Urothelium cell line (cell line): ENCODE results near the gene SLC5A9.

Source experiments
- DNase-seq: peaks from one replicate; pipeline ENCODE4 v3.0.0; 2011; ENCODE audit warnings: low spot score, mixed read lengths
- FAIRE-seq: peaks from 2 replicates; lab custom pipeline; 2011; peaks lifted over from hg19 to GRCh38; lab: Jason Lieb, UNC

SLC5A9 gene

DNA sequence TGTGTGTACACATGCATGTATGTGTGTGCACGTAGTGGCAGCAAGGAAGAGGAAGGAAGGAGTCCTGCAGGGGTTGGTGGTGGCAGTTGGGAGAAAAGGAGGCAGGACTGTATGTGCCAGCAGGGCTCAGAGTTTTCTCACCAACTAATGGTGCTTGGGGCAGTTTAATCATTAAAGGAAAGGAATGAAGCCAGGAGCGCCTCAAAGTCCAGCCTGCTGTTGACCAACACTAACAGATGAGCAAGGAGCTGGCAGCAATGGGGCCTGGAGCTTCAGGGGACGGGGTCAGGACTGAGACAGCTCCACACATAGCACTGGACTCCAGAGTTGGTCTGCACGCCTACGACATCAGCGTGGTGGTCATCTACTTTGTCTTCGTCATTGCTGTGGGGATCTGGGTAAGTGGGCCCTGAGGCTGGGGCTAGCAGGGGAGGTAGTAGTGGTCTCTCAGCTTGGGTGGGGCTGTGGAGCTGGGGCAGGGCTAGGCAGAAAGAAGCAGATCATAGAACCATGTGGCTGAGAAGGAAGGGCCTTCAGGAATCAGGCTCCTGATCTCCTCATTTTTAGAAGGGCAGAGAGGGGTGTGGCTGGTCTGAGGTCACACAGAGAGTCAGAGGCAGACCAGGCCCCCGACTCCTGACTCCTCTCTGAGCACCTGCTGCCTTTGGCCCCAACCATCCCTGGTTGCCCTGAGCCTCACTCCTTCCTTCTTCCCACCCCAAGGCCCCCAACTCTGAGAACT is at the start of gene SLC5A9:
Gene SLC5A9, plus strand, starts transcription at position 216 of the 742 bp plus-strand sequence. Its CDS starts 21 bp downstream, at position 237.
- no peak for FAIRE-seq
- DNase-seq: no peak

DNA sequence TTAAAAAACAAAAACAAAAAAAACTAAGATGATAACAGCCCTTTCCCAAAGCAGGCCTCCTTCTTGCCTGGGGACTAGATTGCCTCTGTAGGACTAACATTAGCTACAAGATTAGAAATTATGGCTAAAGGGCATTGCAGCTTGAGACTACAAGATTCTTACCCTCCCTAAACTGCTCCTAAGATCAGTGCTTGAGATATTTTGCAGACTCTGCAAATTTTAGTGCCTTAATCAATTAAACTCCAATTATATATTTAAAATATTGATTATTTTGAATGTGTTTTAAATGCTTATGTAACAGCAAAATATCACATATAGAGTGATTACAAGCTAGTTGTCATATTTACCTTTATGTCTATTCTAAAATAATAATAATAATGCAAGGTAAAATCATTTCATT is 47.4 kb upstream of the SLC5A9 start:
- DNase-seq: no peak
- no peak for FAIRE-seq

- no peak for FAIRE-seq
- no peak for DNase-seq
These were observed 45.3 kb upstream of the SLC5A9 start for GRCh38 chr1:48177257-48177656.

DNA sequence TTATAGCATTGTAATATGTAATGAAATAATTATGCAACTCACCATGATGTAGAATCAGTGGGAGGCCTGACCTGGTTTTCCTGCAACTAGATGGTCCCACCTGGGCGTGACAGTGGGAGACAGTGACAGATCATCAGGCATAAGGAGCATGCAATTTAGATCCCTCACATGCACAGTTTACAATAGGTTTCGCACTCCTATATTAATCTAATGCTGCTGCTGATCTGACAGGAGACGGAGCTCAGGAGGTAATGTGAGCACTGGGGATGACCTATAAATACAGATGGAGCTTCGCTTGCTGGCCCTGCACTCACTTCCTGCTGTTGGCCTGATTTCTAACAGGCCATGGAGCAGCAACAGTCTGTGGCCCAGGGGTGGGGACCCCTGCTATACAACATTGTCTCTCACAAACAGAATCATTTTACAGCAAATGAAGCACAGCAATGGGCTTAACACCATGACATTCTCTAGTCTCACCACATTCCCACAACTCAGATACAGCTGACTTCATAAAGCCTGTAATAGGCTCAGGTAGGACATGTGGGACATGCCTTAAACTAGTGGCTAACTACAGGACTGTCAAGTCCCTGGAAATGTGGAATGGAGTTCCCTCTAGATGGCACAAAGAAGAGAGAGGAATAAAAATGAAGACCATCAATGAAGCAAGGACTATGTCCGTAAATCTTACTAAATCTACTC is 40.7 kb upstream of the SLC5A9 start:
- DNase-seq (no peak), FAIRE-seq (no peak)

- no peak for FAIRE-seq
- no peak for DNase-seq
These were observed 40.1 kb upstream of the SLC5A9 start for GRCh38 chr1:48182439-48182838.

- FAIRE-seq (no peak), DNase-seq (no peak)
These were observed 36.1 kb upstream of the SLC5A9 start for GRCh38 chr1:48186306-48186839.

DNA sequence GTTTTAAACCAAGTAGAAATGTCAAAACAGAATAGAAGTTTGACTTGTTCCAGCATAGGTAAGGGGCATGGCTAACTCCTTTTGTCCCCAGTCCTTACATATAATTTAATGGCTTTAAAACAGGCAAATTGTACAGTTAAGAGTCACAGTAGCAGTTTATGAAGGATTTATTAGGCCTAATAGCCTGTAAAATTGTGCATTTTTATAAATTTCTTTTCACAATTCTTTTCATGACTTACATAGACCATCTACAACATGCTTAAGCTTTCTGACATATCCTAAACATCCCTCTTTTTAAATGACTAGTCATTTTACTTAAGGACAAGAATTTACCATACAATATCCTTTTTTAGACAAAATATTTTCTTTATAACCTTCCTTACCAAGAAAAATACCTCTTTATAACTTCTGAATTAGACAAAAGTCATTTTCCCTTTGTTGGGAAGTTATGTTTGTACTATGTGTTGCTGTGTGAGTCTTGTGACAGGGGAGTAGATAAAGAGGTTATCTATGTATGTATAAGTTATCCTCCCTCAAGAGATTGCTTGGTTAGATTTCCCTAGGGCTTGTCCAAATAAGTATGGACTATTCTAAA is 34.5 kb upstream of the SLC5A9 start:
- no peak for FAIRE-seq
- DNase-seq: no peak

GRCh38 chr1:48190881-48191280 is 31.6 kb upstream of the SLC5A9 start:
- DNase-seq: no peak
- no peak for FAIRE-seq

DNA sequence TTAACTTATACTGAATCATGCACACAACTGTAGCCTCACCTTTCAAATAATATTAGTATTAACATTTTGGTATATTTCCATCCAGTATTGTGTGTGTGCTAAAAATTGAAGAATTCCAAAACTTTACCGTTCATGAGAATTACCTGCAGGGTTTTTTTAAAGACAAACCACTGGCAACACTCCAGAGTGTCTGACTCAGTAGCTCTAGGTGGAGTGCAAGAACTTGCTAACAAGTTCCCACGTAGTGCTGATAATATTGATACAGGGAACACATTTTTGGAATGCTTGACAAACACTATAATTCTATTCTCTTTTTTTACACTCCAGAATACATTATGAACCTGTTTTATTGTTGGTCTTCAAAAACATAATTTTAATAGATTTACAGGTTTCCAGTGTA is 27.7 kb upstream of the SLC5A9 start:
- FAIRE-seq (no peak), DNase-seq (no peak)

GRCh38 chr1:48196237-48196636 is 26.3 kb upstream of the SLC5A9 start:
- DNase-seq (no peak), FAIRE-seq (no peak)

DNA sequence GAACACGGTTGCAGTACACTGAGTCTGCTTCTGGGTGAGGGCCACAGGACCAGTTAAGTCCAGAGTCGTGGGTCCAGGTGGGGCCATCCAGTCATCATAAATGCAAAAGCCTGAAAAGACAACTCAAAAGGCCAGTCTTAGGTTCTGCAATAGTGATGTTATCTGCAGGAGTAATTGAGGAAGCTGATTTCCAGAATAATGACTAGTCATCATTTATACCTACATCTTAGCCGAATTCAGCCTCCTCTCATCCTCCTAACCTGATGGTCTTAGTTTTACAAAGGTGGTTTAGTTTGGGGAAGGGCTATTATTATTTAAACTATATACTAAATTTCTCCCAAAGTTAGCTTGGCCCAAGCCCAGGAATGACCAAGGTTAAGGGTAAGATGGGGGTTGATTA is 23.5 kb upstream of the SLC5A9 start:
- DNase-seq (no peak), FAIRE-seq (no peak)

- DNase-seq (no peak), FAIRE-seq (no peak)
These were observed 22.2 kb upstream of the SLC5A9 start for GRCh38 chr1:48200166-48200900.

DNA sequence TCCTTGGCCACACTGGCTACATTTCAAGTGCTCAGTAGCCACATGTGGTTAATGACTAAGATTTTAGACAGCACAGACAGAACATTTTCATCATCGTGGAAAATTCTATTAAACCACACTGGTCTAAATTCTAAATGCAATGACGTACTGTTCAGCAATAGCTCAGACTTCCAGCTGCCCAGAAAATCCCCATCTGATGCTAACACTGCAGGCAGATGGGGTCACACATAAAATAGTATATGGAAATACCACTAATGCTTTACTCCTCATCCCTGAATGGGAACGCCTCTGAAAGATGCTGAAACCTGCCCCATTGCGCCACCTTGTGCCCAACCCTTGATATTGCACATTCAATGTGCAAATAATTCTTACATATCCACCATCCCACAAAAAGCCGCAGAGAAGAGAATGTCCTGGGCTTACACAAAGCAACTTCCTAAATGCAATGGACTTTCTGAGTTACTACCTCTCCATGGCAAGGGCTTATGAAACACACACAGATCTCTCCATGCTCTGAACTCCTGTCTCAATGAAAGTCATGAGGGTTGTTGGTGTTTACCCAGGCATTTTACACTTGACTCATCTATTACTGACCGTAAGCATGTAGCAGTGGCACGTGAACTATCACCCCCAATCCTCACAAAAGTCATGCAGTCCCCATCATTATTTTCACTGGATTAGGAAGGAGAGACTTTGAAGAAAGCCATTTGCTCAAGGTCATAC is 20.3 kb upstream of the SLC5A9 start:
- DNase-seq: peak; percentile 69
- no peak for FAIRE-seq

- FAIRE-seq: no peak
- DNase-seq: peak; percentile 49
These were observed 19.1 kb upstream of the SLC5A9 start for GRCh38 chr1:48203287-48203900.

DNA sequence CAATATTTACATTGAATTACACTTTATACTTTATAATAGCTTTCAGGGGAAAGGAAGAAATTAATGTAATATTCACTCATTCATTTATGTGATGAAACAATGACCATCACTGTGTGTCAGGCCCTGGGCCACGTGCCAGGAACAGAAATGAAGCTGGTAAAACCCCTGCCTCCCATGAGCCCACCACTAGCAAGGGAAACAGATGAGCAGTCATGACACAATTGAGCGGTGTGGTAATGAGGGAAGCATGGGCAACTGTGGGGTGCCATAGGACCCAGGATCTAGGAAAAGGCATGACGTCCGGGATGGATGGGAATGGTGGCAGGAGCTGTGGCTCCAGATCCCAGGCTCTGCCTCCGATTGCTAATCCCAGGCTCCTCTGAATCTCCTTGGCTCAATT is 17.0 kb upstream of the SLC5A9 start:
- DNase-seq: no peak
- no peak for FAIRE-seq

DNA sequence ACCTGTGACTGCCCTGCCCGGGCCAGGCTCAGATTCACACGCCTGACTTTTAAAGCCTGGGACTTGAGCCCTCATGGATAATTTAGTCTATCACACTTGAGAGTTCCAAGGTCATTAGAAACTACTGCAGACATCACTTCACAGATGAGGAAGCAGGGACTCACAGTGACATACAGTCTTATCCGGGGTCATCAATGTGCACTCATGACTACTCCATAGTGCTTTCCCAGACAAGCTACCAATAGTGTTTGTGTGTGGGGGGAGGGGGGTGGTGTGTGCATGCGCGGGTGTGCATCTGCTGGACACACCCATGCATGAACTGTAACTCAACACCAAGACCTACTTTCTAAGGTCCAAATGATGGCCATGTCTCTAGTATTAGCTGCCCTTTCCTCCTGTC is 16.1 kb upstream of the SLC5A9 start:
- FAIRE-seq: no peak
- DNase-seq: no peak

GRCh38 chr1:48207131-48207530 is 15.4 kb upstream of the SLC5A9 start:
- DNase-seq (no peak), FAIRE-seq (no peak)

- DNase-seq: no peak
- no peak for FAIRE-seq
These were observed 14.9 kb upstream of the SLC5A9 start for GRCh38 chr1:48207536-48208075.

DNA sequence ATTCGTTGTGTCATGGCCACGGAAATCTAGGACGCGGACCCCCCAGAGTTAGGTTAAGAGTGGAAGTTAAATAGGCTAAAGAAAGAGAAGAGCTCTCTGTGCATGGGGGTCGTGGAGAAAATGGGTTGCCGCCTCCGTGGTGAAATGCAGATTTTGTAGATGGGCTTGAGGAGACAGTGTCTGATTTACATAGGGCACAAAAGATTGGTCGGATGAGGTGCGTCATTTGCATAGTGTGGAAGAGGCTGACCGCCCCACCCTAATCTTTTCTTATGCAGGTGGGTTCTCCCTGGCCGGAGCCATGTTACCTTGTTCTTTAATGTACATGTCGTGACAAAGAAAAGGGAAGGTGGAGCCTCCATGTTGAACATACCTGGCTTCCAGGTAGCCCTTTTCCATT is 14.3 kb upstream of the SLC5A9 start:
- no peak for DNase-seq

DNA sequence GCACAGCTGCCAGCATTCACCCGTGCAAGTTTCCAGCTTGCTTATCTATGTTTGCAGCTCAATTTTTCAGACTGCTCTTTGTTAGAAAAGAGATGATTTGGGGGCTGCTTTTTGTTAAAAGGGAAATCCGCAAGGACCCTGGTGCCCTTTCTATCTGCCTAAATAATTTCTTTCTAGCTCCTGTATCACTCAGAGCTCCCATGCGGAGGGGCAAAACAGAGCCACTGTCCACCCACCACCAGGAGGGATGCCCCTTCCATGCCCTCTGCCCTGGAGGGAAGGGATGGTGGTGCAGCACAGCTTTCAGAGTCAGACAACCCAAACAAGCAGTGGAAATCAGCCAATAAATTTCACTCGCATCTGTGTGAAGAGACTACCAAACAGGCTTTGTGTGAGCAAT is 13.9 kb upstream of the SLC5A9 start:
- DNase-seq (no peak), FAIRE-seq (no peak)

More for the DNA sequence above, 14.3 kb upstream of the SLC5A9 start:
- no peak for FAIRE-seq
